Left kidney (tissue), 2 donors: ENCODE results near the gene FAM3B. TPM values are rescaled to one million over a fixed set of nuclear protein-coding genes. Genes with fewer than 3 reads are reported as not detected.
A peak's percentile ranks its signal among the peaks of the same experiment; 100 is the strongest.

Experiments
- DNase-seq: peaks from one replicate; pipeline ENCODE4 v3.0.0-alpha.2; 2013
- polyA plus RNA-seq: library from polyadenylated mRNA; unstranded; fragments of 120-200 nt; gene quantifications from one replicate; pipeline ENCODE4 v1.2.1, GENCODE V29; 2013; ENCODE audit not compliant: insufficient read length

FAM3B gene
- polyA plus RNA-seq, 1 donor = 18.3 TPM

DNA sequence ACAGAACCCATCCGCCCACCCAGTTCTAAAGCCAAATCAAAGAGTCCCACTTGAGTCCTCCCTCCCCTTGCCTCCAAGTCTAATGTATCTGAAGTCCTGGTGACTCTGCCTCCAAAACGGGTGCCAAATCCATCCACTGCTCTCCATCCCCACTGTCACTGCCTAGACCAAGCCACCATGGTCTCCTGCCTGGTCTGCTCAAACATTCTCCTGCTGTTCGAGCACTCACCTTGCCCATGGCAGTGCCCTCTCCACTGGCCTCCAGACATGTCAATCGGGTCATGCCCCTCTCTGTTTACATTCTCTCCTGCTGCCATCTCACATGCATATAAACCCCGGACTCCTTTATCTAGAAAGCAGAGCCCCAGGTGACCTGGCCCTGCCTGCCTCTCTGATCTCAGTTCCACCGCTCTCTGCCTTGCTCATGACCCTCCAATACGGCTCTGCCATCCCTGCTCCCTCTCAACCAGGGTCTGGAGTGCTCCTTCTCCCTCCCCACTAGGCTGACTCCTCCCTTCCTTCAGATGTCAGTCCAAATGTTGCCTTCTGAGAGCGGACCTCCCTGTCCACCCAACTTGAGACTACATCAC lies 77.4 kb downstream of the FAM3B start:
- no peak for DNase-seq

DNA sequence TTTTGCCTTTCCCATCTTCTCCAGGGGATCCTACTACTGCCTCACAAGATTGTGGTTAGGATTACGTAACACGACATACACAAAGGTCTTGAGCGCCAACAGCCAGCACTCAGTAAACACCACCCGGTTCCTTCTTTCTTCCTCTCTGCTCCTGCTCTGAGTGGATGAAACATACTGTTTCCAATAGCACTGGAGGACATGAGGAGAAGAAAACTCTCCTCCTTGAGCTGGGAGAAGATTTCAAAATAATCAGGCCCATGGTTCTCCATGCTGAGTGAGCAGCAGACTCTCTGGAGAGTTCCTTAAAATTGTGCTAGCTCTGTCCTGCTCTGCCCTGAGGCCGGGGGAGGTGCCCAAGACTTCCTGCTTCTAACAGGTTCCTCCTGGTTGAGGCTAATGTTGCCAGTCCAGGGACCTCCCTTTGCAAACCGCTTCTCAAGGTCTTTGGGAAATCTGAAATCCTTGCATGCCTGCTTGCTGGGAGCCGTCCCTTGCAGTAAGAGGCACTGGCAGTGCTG lies 80.0 kb downstream of the FAM3B start:
- peak; percentile 13 for DNase-seq

DNA sequence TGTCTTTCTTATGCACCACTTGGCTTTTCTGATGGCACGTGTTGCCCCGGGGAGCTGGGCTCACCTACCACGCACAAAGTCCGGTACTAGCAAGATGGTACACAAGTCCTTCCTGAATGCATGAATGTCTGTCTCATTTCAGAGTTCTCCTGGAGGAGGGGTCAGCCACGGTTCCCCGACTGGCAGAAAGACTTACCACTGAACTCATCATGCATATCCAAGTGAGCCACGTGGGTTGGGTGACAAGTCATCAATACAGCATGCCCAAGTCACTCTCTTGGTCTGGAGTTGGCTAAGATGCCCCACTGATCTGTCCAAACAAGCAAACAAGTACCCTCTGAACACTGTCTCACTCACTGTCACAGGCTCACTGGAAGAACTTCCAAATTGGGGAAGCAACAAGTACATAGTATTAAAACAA lies 80.9 kb downstream of the FAM3B start:
- DNase-seq = no peak

DNA sequence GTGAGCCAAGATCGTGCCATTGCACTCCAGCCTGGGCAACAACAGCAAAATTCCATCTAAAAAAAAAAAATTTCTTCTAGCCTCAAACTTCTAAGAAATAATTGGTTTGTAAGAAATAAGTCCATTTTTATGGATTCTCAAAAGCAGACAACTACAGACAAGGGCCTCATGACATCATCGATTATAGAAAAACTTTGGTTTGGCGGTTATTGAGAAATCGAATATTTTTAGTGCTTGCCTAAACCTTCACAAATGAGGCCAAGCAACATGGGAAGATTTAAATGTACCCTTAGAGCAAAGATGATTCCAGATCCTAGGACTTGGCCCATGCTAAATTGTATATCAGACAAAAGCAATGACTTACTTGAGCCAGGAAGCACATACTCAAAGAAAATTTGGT lies 81.7 kb downstream of the FAM3B start:
- no peak for DNase-seq

DNA sequence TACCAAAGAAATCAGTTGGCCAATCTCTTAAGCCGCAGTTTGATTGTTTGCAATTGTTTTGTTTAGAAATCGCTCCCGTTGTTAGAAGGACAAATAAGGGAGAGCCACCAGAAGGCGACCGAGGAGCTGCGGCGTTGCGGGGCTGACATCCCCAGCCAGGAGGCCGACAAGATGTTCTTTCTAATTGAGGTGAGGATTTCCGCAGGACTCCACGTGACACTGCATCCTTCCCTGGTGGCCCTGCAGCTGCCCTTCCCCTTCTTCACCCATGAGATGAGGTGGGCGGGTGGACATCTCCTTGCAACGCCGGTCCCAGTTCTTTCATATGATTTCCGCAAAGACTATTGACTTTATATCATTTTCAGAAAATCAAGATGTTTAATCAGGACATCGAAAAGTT lies 82.2 kb downstream of the FAM3B start:
- DNase-seq = no peak

DNA sequence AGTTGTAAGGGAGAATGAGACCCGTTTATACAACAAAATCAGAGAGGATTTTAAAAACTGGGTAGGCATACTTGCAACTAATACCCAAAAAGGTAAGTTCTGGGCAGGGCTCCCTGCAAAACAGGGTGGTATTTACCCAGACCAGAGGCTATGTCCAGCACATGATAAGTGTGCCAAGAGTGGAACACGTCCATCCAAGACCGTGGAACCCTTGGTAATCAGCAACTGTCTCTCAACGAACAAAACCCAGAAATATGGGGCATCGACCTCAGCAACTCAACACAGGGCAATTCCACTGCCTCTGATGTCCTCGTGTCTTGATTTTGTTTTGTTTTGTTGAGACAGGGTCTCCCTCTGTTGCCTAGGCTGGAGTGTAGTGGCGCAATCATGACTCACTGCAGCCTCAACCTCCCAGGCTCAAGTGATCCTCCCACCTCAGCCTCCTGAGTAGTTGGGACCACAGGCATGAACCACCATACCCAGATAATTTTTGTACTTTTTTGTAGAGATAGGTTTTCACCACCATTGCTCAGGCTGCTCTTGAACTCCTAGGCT lies 82.7 kb downstream of the FAM3B start:
- DNase-seq = no peak

DNA sequence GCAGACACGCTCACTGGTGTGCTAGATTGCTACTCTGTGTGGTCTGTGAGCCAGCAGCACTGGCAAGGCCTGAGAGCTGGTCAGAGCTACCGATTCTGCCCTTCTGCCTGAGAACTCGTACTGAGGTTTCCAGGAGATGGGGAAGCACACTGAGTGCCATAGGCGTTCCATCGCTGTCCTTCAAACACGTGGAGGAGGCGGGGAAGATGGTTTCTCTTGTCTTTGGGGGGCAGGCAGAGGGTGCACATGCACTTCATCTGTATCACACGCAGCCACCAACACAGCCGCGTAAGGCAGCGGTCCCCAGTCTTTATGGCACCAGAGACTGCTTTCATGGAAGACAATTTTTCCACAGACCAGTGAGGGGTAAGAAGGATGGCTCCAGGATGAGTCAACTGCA lies 85.6 kb downstream of the FAM3B start:
- DNase-seq = no peak

DNA sequence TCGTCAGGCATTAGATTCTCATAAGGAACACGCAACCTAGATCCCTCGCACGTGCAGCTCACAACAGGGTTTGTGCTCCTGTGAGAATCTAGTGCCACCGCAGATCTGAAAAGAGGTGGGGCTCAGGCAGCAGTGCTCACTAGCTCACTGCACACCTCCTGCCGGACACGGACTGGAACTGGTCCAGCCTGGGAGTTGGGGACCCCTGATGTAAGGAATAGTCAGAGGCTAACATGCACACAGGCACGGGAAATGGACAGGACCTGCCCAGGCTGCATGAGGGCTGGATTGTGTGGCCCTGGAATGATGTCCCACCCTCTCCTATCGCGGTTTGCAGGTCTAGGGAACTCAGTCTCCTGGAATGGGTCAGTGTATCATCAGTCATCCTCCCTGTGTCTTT lies 86.2 kb downstream of the FAM3B start:
- DNase-seq = no peak

DNA sequence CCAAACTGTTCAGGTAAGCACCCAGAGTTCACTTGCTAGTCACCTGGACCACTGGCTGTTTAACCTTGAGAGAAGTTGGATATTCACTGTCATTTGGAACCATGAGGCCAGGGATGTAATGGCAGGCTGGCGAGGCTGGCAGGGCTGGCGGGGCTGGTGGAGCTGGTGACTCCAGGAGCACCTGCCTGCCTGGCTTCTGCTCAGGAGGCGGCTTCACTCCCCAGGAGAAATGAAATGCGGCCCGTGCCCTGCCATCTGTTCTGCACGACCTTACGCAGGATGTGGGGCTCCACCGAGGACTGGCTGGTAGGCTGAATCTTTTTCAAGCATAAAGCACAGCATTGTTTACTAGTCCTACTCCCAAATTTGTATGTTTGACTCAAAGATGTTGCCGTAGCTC lies 86.7 kb downstream of the FAM3B start:
- no peak for DNase-seq

DNA sequence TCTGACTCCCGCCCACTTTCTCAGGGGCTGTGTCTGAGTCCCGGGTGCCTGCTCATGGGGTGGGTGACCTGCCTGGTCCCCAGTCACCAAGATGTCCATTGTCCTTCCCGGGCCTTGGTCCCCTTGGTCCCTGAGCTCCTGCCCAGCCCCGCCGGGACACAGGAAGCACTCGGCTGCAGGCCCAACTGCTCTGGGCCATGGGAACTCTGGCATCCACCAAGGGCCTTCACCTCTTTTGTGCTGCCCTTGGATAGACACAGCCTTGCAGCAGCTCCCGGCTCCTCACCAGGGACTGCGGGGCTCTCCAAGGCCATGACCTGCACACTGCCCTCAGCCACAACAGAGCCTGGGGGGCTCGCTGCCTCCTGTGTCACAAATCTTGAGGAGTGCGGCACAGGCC lies 87.4 kb downstream of the FAM3B start:
- no peak for DNase-seq

DNA sequence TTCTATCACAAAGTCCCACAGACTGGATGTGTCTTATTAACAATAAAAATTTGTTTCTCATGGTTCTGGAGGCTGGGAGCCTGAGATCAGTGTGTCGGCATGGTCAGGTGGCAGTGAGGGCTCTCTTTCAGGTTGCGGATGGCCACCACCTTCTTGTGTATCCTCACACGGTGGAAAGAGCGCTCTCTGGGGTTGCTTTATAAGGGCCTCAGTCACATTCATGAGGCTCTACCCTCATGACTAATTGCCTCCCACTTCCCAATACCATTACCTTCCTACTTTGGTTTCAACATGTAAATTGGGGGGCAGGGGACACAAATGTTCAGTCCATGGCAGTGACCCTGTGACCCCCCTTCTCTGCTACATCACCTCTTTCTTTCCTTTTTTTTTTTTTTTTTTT lies 88.7 kb downstream of the FAM3B start:
- no peak for DNase-seq

DNA sequence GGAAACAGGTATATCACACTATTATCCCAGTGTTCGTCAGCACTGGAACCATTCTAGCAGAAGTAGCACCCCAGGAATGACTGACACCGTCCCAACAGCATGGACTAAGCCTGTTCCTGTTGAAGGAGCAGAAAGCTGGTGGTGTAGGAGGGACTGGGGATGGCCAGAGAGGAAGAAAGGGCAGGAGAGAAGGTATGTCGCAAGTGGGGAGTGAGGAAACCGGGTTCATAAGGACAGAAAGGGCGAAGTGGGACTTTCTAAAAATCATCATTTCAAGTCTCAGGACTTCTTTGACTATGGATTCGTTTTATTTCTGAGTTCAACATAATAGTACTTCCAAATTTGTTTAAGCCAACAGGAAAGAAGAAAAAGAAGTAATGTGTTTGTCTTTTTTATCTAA lies 89.7 kb downstream of the FAM3B start:
- DNase-seq = no peak

Other genes with a start within 250 kb of the FAM3B start
- 28.0 TPM for gene BACE2, start 148.6 kb upstream of the FAM3B start, polyA plus RNA-seq
- gene MX2, start 45.2 kb downstream of the FAM3B start, polyA plus RNA-seq = 1.9 TPM
- gene MX1, start 109.4 kb downstream of the FAM3B start, polyA plus RNA-seq = 8.4 TPM
- gene TMPRSS2, start 191.4 kb downstream of the FAM3B start, polyA plus RNA-seq = 36.0 TPM